GM19395 (cell line): ENCODE data around the gene ENTR1.
"Not testable (repeated sequence)": the region's sequence is repeated elsewhere in the genome, so short reads cannot be mapped to it uniquely, and the experiment has no call there.

Experiments
- ATAC-seq: cut with Tn5 transposase; IDR thresholded peaks from one replicate; pipeline ENCODE4 v1.9.1; 2021; ENCODE audit warnings: mild to moderate bottlenecking, moderate library complexity; ENCODE audit not compliant: unreplicated experiment

The ENTR1 gene

DNA sequence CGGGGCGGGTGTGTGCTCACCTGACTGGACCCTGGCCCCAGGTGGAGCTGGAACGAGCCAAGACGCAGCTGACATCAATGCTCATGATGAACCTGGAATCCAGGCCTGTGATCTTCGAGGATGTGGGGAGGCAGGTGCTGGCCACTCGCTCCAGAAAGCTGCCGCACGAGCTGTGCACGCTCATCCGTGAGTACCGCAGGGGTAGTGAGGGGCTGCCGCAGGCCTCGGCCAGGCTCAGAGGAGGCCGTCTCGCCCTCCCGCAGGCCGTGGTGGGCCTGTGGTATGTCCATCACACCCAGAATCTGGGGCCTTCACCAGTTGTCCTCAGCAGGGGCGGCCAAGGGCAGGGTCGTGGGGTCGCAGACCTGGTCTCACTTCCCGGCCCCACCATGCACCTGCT, 11.4 kb upstream of the ENTR1 start:
- no peak for ATAC-seq

DNA sequence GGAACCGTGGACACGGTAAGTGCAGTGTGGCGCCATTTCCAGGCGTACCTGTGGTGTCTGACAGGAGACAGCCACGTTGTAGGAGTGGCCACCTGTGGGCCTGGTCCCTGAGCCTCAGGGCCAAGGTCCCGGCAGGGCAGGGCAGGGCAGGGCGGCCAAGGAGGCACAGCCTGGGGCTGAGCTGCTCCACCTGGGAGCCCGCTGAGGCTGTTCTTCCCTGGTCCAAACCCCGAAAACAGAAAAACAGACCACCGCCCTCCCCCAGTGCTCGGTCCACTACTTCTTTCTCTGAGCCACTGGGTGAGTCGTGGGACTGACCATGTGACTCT, 8.6 kb upstream of the ENTR1 start:
- ATAC-seq, result no peak

DNA sequence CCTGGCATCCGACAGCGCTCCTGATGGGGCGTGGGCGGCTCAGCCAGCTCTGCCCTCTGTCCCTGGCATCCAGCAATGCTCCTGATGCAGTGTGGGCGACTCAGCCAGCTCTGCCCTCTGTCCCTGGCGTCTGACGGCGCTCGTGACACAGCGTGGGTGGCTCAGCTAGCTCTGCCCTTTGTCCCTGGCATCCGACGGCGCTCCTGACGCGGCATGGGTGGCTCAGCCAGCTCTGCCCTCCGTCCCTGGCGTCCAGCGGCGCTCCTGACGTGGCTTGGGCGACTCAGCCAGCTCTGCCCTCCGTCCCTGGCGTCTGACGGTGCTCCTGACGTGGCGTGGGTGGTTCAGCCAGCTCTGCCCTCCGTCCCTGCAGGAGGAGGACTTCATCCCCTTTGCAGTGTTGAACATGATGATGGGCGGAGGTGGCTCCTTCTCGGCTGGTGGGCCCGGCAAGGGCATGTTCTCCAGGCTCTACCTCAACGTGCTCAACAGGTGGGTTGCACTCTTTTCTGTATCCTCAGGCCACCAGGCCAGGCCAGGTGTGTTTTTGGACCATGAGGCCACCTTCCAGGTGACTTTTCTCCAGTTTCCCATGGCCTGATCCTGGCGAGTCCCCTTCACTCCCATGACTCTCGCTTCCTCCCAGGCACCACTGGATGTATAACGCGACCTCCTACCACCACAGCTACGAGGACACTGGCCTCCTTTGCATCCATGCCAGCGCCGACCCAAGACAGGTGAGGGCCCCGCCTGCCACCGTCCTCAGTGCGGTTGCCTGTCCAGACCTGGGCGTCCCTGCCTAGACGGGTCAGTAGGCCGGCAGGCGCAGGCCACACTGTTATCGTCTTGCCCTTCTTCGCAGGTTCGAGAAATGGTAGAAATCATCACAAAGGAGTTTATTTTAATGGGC, 8.0 kb upstream of the ENTR1 start:
- no peak for ATAC-seq

DNA sequence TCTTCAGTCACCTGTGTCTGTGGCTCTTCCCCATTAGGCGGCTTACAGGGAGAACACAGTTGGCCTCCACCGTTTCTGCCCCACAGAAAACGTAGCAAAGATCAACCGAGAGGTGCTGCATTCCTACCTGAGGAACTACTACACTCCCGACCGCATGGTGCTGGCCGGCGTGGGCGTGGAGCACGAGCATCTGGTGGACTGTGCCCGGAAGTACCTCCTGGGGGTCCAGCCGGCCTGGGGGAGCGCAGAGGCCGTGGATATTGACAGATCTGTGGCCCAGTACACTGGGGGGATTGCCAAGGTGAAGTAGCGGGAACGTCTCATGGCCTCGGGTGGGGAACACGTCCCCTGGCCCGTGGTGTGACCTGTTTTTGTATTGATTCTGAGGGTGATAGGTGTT, 6.5 kb upstream of the ENTR1 start:
- no peak for ATAC-seq

DNA sequence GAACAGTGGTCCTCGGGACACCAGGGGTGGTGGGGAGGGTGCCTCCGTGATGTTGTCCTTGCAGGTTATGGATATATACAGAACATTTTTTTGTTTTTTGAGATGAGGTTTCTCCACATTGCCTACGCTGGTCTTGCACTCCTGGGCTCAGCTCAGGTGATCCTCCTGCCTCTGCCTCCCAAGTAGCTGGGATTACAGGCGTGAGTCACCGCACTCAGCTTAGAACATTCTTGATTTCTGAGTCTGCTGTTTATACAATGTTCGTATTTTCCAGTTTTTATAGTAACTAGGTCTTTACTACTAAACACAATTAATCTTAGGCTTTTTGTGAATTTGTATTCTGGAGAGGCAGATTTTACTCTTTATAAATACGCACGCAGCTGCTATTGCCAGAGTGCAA, 6.0 kb upstream of the ENTR1 start:
- ATAC-seq, result no peak

DNA sequence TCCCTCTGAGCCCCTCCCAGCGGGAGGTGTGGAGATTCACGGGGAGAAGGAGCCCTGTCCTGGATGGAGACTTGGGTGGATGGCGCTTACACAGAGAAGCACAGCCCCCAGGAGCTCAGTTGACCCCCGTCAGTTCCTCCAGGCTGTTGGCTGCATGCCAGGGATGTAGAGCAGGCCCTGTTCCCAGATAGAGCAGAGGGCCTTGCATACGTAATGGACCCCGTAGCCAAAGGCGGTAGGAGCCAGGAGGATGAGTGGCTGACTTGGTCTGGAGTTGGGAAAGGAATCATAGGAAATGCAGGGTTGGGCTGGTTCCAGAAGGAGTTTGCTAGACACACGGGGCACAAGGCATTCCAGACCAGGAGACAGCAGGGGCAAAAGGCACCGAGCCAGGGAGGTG, 2.5 kb upstream of the ENTR1 start:
- ATAC-seq, result no peak

DNA sequence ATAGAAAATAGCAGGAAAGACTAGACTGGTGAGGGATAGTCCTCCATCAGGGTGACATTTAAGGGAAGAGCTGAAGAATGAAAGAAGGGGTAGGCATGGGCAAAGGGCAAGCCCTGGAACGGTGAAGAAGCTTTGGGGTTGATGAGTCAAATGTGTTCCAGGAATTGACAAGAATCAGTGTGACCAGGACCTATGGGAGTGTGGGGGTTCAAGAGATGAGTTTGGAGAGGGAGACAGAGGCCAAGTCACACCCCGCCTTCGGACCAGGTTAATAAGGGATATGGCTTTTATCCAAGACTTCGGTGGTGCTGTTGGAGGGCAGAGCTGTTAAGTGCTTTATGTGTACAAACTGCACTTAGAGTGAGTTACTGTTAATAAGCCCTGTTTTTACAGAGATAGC, 964 bp upstream of the ENTR1 start:
- ATAC-seq, result no peak

DNA sequence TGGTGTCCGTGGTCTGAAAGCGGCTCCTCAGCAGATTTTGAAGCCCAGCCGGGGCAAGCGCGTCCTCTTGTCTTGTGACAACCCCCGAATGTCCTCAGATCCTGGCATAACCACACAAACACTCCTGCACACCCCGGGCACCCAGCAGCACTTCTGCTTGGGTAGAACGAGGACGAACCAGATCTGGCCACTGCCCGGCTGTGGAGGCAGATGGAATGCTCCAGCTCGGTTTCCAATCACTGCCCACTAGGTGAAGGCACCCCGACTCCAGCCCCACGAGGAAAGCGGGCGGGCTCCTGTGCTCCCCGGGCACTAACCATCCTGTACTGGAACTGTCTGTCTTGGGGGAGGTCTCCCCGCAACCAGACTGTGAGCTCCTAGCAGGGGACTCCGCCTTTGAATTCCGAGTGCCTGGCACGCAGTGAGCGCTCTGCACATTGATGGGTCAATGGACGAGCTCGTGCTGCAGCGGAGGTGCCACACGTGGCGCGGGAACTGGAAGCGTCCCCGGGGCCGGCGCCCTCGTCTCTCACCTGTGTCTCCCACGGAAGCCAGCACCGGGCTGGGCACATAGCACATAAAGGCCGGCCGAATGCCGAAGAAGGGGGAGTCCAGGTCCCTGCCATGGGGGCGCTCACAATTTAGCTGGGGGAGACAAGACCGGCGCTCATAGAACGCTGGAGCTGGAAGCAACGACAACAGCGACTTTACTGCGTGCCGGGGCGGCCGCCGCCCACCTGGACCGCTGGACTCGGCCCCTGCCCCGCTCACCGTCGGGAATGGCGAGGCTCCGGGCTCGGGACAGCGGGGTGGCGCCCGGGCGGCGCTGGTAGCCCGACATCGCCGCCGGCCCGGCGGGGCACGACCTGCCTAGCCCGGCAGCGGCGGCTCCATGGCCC, 608 bp downstream of the ENTR1 start:
- ATAC-seq, result peak; percentile 34

DNA sequence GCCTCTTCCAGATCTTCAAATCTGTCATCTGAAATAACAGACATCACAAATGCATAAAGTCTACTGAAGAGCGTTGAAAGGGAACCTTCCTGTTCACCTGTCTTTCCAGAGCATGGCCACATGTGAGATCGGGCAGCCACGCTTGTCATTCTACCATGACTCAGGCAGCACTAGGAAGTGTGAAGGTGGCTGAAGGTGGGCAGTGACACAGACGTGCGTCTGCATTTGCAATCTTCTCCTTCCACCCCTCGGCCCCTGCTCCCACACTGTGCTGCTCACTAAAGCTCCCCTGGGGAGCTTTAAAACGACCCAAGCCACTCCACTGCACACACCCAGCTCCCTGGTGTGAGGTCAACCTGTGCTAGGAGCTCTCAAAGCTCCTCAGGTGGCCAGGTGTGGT, 2.5 kb downstream of the ENTR1 start:
- ATAC-seq, result no peak

DNA sequence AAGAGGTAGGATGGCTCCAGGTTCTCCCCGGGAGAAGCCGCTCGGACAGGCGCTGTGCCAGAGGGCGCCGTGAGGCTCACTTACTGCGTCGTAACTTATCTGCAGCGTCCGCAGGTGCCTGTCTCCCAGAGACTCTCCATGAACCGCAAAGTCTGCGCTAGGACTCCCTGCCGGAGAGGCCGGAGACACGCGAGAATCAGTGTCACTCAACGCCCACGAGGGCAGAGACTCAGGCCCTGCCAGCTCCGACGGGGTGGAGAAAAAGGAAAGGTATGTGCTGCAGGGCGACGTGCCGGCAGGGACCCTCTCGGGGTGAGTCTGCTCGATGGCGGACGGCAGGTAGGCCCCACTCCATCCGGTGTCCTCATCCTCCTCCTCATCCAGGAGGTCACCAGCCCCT, 3.4 kb downstream of the ENTR1 start:
- not testable (repeated sequence) for ATAC-seq

DNA sequence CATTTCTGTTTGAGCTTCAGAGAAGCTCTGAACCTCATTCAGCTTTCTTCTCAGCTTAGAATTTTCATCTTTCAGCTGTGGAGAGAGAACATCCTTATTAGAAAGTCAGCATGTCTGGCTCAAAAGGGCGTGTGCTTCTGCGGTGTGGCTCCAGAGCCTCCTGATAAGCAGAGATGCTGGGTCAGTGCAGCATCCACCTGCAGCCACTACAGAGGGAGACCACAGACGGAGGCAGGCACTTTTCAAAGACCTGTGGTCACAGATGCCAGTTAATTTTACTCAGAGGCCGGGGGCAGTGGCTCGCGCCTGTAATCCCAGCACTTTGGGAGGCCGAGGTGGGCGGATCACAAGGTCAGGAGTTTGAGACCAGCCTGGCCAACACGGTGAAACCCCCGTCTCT, 4.5 kb downstream of the ENTR1 start:
- not testable (repeated sequence) for ATAC-seq

DNA sequence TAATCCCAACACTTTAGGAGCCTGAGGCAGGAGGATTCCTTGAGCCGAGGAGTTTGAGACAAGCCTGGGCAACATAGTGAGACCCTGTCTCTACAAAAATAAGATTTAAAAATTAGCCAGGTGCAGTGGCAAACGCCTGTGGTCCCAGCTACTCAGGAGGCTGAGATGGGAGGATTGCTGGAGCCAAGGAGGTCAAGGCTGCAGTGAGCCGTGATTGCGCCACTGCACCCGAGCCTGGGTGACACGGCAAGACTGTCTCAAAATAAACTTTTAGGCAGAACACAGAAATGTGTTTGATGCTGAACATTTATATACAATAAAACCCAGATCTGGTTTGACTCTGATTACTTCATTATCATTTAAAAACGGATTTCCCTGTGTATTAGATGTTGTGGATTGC, 4.9 kb downstream of the ENTR1 start:
- ATAC-seq, result no peak

DNA sequence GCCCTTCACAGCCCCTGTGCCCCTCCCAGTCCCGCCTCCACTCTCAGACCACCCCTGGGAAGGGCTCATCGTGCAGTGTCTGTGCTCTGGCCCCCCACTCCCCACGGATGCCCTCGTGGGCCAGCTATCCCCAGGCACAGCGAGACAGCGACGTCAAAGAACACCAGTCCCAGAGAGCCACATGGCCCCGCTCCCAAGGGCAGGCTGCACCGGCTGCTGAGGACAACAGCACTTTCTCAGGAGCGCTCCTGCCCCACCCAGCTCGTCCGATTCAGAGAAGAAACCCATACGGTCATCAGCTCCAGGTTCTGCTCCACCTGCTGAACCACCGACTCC, 5.6 kb downstream of the ENTR1 start:
- ATAC-seq, result no peak

DNA sequence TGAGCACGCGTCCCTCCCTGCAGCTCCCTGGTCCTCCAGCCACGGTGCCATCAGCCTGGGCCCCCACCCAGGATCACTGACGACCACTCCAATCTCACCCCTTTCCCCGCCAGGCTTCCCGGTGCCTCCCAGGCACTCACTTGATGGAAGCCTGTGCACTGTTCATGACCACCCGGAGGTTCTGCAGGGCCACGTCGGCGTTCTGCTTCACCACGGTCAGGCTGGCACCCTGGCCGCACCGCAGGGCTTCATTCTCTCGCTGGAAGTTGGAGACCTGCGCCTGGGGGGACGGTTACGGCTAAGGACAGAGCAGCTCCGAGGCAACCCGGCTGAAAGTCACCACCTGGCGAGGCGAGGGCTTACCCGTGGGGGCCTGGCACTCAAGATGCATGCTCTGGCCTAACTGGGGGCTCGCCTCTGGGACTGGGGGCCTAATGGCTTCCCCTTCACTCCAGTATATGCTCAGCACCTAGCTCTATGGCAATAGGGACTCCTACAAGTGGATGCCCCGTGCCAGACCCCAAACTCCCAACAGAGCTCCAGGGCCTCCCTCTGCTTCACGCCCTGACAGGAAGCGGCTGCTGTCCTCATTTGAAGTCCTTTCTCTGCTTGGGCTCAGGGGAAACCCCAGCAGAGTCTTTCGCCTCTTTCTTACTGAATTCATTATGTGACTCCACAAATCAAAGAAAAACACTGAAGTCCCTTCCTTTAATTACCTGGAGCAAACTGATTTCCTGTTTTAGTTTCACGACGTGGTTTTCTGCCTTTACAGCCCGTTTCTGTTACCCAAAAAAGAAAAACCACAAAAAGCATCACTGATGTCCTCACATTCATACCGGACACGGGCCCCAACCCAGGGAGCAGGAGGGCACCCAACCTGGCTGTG, 6.3 kb downstream of the ENTR1 start:
- ATAC-seq, result no peak

DNA sequence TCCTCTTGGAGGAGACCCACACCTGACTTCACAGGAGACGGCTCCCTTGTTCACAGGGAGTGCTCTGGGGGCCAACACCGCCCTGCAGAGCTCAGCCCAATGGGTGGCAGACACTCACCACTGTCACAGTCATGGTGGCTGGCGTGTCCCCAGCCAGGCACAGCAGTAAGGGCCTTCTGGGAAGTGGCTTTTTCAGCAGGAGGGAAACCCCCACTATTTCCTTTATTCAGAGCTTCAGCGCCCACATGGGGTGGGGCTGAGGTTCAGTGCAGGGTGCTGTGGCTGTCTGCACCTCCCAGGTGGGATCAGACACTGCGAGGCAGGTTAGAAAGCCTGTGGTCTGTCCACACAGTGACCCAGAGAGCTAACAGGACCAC, 6.9 kb downstream of the ENTR1 start:
- peak; percentile 44 for ATAC-seq

DNA sequence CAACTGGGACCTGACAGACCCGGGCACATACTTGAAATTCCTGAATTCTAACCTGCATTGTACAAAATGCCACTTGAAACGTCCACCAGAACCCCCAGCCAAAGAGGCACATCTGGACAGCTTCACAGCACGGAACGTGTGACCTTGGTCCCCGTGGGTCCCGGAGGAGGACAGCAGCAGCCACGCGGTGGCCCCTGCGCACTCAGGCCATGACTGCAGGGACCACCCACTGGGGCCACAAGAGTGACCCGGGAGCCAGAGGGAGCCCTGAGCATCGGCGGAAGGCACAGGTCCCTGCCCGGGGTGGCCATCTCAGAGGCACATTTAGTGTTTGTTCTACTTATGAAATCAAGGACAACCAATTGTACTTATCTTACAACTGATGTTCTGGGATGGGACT, 8.3 kb downstream of the ENTR1 start:
- no peak for ATAC-seq

DNA sequence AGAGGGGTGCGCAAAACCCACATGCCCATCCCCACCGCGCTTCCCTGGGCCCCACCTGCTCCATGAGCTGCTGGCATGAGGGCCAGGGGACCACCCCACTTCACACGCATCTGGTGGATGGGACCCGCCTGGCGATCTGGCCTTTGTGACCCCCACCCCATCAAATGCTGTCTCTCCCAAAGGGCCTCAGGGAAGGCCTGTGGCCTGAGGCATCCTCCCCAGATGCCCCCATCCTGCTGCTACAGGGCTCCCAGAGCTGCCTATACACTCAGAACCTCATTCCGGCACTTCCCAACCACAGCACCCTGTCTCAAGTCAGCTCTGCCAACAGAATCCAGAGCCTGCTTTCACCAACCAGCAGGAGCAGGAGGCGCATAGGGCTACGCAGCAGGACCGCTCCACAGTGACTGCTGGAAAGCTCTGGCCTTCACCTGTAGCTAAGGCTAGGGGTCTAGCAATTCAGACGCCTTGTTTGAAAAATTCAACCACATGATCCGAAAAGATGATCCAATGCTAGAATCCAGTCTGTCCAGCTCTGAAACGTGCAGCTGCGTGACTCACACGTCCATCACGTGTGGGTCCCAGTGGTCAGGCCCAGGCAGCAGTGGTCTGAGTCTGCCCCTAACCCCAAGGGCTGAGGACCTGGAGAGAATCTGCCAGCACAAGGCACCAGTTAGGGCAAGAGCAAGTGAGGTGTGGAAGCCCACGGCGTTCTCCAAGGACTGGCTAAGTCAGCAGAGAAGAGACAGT, 9.1 kb downstream of the ENTR1 start:
- no peak for ATAC-seq

DNA sequence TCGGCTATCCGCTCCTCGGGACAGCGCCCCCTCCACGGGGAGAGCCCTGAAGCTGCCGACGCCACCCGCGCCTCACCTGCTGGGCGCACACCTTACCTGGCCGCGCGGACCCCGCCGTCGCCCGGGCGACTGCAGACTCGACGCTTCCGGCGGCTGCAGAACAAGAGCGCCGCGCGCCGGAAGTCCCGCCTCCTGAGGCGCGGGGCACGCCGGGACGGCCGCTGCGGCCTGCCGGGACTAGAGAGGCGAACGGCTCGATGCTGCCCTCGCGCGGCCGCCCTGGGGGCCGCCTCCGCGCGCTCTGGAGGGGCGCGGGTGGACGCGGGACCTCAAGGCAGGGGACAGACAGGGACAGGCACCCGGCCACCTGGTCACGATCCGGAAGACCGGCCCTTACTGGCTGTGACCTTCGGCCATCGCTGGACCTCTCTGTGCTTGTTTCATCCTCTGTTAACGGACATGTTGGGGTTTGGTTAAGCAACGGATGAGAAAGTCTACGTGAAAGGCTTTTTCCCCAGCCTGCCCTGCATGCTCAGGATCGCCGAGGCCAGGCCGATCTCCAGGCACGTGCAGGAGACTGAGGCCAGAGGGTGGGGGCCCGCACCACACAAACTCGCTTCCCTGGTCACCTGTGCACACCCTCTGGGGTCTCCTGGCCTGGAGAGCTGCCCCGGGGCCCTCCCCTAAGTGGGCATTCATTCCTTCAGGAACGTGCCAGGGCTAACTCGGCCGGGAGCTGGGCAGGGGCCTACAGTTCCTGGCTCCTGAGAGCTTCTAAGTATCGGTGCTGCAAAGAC, 10.2 kb downstream of the ENTR1 start, which contains the start of gene SNAPC4:
SNAPC4 (minus strand) TSS at position 133 of the 797 bp plus-strand sequence. CDS start 1,742 bp downstream, outside the sequence.
- ATAC-seq, result no peak

DNA sequence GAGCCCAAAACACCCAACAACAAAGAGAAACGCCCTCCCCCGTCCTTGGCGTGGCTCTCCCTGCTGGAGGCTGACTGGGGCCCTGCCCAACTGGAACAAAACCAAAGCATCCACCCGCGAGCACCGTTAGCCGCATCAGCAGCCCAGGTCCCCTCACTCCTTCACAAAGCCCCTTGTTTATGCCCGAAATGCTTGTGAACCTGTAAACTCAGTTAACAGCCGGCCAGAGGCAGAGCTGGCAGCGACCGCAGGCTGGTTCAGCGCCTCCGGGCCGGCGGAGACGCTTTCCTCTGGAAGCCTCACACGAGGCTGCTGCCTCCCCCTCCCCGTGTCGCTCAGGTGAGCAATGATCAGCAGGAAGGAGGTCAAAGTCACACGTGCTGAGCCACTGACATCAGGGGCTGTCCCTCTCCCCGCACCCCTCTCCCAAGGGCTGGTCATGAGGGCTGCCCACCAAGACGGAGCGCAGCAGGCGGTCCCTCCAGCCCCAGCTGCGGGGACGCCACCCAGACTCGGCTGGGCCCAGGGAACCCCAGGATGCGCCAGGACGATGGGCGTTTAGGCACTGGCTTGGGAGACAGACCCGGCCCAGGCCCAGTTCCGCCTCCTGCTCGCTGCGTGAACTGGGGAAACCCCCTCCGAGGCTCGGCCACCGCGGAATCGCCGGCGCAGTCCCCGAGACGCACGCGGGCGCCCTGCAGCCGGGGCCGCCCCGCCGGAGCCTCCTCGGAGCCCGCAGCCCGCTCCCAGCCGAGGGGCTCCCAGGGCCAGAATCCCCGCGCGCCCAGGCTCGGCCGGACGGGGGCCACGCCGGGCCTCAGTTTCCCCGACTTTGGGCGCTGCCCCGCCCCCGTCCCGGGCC, 11.0 kb downstream of the ENTR1 start:
- ATAC-seq, result no peak
